ENCODE data around the gene USP6NL.
A peak's percentile ranks its signal among the peaks of the same experiment; 100 is the strongest.

Gene USP6NL

DNA sequence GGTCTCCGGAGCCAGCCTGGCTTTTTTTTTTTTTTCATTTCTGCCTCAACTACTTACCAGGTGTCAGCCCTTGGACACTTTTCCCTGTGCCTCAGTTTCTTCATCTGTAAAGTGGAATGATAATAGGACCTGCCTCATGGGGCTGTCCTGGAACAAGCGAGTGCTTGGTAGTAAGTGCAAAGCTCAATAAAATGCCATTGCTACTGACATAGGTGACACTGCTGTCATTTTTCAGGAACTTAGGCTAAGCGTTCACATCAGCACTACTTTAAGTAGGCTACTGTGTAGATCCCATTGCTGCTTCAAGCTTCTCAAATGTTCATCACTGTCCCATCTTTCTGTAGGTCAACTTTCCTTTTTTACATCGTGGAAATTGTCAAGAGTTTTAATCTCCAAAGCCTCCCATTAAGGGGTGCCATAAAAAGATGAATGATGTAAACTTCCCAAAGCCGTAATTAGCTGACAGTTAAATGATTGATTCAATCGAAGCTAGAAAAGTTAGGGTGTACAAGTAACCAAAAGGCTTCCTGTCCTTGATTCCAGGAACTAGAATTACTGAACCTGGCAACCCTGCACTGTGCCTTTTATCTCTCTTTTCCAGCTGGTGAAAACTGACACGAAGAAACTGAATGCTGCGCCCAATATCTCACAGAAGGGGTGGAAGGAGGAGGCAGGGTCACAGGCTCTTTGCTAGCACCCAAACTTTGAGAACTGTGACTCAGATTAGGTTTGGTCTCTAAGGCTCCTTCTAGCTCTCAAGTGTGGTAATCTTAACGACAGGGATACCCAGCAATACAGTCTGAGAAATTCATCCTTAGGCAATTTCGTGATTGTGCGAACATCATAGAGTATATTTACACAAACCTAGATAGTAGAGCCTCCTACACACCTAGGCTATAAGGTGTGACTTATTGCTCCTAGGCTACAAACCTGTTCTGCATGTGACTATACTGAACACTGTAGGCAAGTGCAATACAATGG is 861 bp upstream of the USP6NL start:
- Histone ChIP-seq H3K9ac (ENCODE audit: low read depth, low read length) (peak overlapping the region; percentile 72), H3K4me2 (ENCODE audit: low read length) (peak overlapping the region; percentile 87), H3K4me3 (ENCODE audit: low read length) (peak overlapping the region; percentile 80), H3K4me1 (ENCODE audit: control insufficient read depth, insufficient read depth, low read length) (peaks cover 20% of the 10 kb centered on the region), H3K9me3 (replicated peaks; ENCODE audit: low read length) (no peaks in the 10 kb centered on the region), H3K36me3 (ENCODE audit: insufficient read depth, low read length) (no peaks in the 10 kb centered on the region), H3K27me3 (ENCODE audit: control insufficient read depth, insufficient read depth, low read length) (no peaks in the 10 kb centered on the region)

DNA sequence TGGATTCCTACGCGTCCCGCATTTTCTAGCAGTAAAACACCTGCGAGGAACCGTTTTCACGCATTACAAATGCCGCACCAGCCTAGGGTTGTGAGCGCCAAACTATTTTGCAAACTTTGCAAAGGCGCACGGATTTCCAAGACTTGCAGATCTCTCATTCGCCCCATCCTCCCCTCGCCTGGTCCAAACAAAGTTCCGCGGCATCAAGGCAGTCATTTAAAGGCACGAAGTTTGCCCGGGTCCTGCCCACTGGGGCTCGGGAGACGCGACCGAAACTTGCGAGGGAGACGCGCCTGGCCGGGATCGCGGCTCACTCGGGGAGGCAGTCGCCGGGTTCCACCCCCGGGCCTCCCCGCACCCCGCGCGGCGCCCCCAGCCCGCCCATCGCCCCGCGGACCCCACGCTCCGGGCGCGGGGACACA is 613 bp downstream of the USP6NL start:
- Histone ChIP-seq H3K4me2 (ENCODE audit: low read length) (peak overlapping the region; percentile 87), H3K4me3 (ENCODE audit: low read length) (peak overlapping the region; percentile 80), H3K27me3 (ENCODE audit: control insufficient read depth, insufficient read depth, low read length) (no peaks in the 10 kb centered on the region), H3K9me3 (replicated peaks; ENCODE audit: low read length) (no peaks in the 10 kb centered on the region), H3K4me1 (ENCODE audit: control insufficient read depth, insufficient read depth, low read length) (peaks cover 20% of the 10 kb centered on the region), H3K36me3 (ENCODE audit: insufficient read depth, low read length) (no peaks in the 10 kb centered on the region), H3K9ac (ENCODE audit: low read depth, low read length) (peak overlapping the region; percentile 72)

GRCh38 chr10:11610166-11610825 is 1.2 kb downstream of the USP6NL start:
- no peaks in the 10 kb centered on the region for H3K9me3 ChIP-seq (replicated peaks; ENCODE audit: low read length)
- H3K9ac ChIP-seq (ENCODE audit: low read depth, low read length) = peak overlapping the region; percentile 72
- peaks cover 20% of the 10 kb centered on the region for H3K4me1 ChIP-seq (ENCODE audit: control insufficient read depth, insufficient read depth, low read length)
- no peaks in the 10 kb centered on the region for H3K27me3 ChIP-seq (ENCODE audit: control insufficient read depth, insufficient read depth, low read length)
- peak overlapping the region; percentile 87 for H3K4me2 ChIP-seq (ENCODE audit: low read length)
- peak overlapping the region; percentile 80 for H3K4me3 ChIP-seq (ENCODE audit: low read length)
- no peaks in the 10 kb centered on the region for H3K36me3 ChIP-seq (ENCODE audit: insufficient read depth, low read length)

GRCh38 chr10:11609492-11610093 is 1.9 kb downstream of the USP6NL start:
- H3K36me3 ChIP-seq (ENCODE audit: insufficient read depth, low read length) = no peaks in the 10 kb centered on the region
- peaks cover 14% of the 10 kb centered on the region for H3K4me1 ChIP-seq (ENCODE audit: control insufficient read depth, insufficient read depth, low read length)
- H3K9ac ChIP-seq (ENCODE audit: low read depth, low read length) = no peak overlapping the region
- H3K27me3 ChIP-seq (ENCODE audit: control insufficient read depth, insufficient read depth, low read length) = no peaks in the 10 kb centered on the region
- peak overlapping the region; percentile 20 for H3K4me3 ChIP-seq (ENCODE audit: low read length)
- H3K4me2 ChIP-seq (ENCODE audit: low read length) = peak overlapping the region; percentile 87
- no peaks in the 10 kb centered on the region for H3K9me3 ChIP-seq (replicated peaks; ENCODE audit: low read length)

DNA sequence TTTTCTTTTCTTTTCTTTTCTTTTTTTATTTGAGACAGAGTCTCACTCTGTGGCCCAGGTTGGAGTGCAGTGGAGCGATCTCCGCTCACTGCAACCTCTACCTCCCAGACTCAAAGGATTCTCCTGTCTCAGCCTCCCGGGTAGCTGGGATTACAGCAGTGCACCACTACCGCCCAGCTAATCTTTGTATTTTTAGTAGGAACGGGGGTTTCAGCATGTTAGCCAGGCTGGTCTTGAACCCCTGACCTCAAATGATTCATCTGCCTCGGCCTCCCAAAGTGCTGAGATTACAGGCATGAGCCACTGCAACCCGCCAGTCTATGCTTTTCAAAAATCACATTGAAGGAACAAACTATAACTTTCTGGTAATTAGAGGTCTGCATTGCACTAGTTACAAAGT is 2.4 kb downstream of the USP6NL start:
- Histone ChIP-seq H3K27me3 (ENCODE audit: control insufficient read depth, insufficient read depth, low read length) (no peaks in the 10 kb centered on the region), H3K9ac (ENCODE audit: low read depth, low read length) (no peak overlapping the region), H3K9me3 (replicated peaks; ENCODE audit: low read length) (no peaks in the 10 kb centered on the region), H3K4me2 (ENCODE audit: low read length) (no peak overlapping the region), H3K4me3 (ENCODE audit: low read length) (no peak overlapping the region), H3K36me3 (ENCODE audit: insufficient read depth, low read length) (no peaks in the 10 kb centered on the region), H3K4me1 (ENCODE audit: control insufficient read depth, insufficient read depth, low read length) (peaks cover 14% of the 10 kb centered on the region)

- peaks cover 14% of the 10 kb centered on the region for H3K4me1 ChIP-seq (ENCODE audit: control insufficient read depth, insufficient read depth, low read length)
- no peak overlapping the region for H3K4me2 ChIP-seq (ENCODE audit: low read length)
- H3K36me3 ChIP-seq (ENCODE audit: insufficient read depth, low read length) = no peaks in the 10 kb centered on the region
- H3K4me3 ChIP-seq (ENCODE audit: low read length) = no peak overlapping the region
- no peaks in the 10 kb centered on the region for H3K9me3 ChIP-seq (replicated peaks; ENCODE audit: low read length)
- H3K9ac ChIP-seq (ENCODE audit: low read depth, low read length) = no peak overlapping the region
- H3K27me3 ChIP-seq (ENCODE audit: control insufficient read depth, insufficient read depth, low read length) = no peaks in the 10 kb centered on the region
These were observed 3.1 kb downstream of the USP6NL start for GRCh38 chr10:11608159-11609013.

GRCh38 chr10:11605807-11606408 is 5.5 kb downstream of the USP6NL start:
- no peak overlapping the region for H3K4me3 ChIP-seq (ENCODE audit: low read length)
- H3K9me3 ChIP-seq (replicated peaks; ENCODE audit: low read length) = no peaks in the 10 kb centered on the region
- no peak overlapping the region for H3K4me2 ChIP-seq (ENCODE audit: low read length)
- no peak overlapping the region for H3K9ac ChIP-seq (ENCODE audit: low read depth, low read length)
- H3K4me1 ChIP-seq (ENCODE audit: control insufficient read depth, insufficient read depth, low read length) = peaks cover 7% of the 10 kb centered on the region
- H3K27me3 ChIP-seq (ENCODE audit: control insufficient read depth, insufficient read depth, low read length) = no peaks in the 10 kb centered on the region
- H3K36me3 ChIP-seq (ENCODE audit: insufficient read depth, low read length) = no peaks in the 10 kb centered on the region

DNA sequence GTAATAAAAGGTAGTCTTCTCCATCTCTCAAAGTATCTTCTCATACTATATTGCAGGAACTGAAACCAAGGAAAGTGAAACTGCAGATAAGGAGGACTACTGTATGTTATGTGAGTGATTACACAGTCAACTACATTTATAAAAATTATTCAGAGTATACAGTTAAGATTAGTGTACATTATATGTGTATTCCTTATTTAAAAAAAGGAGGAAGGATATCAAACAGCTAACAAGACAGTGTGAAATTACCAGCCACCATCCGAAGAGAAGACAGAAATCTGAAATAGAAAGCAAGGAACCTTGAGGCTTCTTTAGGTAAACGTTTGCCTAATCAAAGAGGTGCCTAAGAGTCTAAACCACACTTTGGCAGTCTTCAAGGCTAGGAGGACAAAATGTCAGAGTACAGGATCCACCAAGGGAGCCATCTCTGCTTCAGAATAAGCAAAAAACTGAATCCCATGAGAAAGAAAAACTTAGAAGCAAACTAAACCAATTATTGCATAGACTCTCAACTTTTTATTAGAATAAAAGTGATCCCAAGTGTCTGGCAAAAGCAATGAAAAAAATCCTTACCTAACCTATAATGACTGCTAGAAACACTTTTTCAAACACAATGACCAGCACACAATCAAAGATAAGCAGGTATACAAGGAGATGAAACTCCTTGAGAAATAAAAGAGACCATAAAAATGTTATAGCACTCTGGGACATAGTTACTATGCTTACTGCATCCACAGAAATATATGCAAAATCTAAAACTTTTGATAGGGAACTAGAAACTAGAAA is 6.4 kb downstream of the USP6NL start:
- Histone ChIP-seq H3K4me1 (ENCODE audit: control insufficient read depth, insufficient read depth, low read length) (peaks cover 6% of the 10 kb centered on the region), H3K36me3 (ENCODE audit: insufficient read depth, low read length) (no peaks in the 10 kb centered on the region), H3K27me3 (ENCODE audit: control insufficient read depth, insufficient read depth, low read length) (no peaks in the 10 kb centered on the region), H3K4me2 (ENCODE audit: low read length) (no peak overlapping the region), H3K4me3 (ENCODE audit: low read length) (no peak overlapping the region), H3K9ac (ENCODE audit: low read depth, low read length) (no peak overlapping the region), H3K9me3 (replicated peaks; ENCODE audit: low read length) (no peaks in the 10 kb centered on the region)

DNA sequence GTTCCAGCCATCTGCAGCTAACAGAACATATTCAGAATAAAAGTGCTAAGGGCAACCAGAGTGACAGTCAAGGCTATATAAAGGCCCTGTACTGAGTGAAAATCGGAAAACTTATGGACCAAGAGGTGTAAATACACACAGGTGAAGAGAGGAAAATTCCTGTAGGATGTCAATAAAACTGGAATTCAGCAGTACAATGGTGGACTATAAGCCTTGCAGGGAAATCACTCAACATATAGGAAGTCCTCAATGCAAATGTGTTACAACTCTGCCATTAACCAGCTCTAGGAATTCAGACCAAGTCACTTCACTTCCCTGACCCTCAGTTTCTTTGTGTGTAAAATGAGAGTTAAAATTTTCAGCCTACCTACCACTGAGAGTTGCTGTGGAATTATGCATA is 7.7 kb downstream of the USP6NL start:
- Histone ChIP-seq H3K4me2 (ENCODE audit: low read length) (no peak overlapping the region), H3K9me3 (replicated peaks; ENCODE audit: low read length) (no peaks in the 10 kb centered on the region), H3K4me3 (ENCODE audit: low read length) (no peak overlapping the region), H3K36me3 (ENCODE audit: insufficient read depth, low read length) (no peaks in the 10 kb centered on the region), H3K27me3 (ENCODE audit: control insufficient read depth, insufficient read depth, low read length) (no peaks in the 10 kb centered on the region), H3K4me1 (ENCODE audit: control insufficient read depth, insufficient read depth, low read length) (no peaks in the 10 kb centered on the region), H3K9ac (ENCODE audit: low read depth, low read length) (no peak overlapping the region)

DNA sequence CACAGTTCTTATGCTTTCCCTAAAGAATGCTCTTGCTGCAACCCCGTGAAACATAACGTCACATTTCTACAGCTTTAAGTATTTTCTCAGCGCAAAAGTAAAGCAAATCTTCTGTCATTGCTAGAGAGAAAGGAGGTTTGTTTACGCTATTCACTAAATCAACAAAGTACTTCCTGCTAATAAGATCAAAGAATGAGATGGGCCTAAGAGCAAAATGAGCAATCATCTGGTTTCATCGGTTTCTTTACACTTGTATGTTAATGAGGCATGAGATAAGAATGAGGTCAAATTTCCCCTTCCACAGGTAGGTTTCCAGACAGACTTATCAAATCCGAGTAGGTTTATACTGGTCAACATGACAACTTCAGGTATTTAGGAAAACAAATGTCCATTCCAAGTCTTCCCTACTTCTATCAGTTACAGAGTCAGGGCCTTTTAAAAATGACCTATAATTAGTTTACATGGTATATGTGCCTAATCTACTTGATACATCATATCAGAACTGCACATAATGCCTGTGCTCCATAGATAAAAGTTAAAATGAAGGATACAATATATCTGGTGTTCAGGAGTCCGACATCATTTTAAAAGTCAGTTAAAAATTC is 8.4 kb downstream of the USP6NL start:
- no peaks in the 10 kb centered on the region for H3K27me3 ChIP-seq (ENCODE audit: control insufficient read depth, insufficient read depth, low read length)
- no peak overlapping the region for H3K4me2 ChIP-seq (ENCODE audit: low read length)
- no peak overlapping the region for H3K4me3 ChIP-seq (ENCODE audit: low read length)
- H3K9me3 ChIP-seq (replicated peaks; ENCODE audit: low read length) = no peaks in the 10 kb centered on the region
- H3K4me1 ChIP-seq (ENCODE audit: control insufficient read depth, insufficient read depth, low read length) = no peaks in the 10 kb centered on the region
- no peaks in the 10 kb centered on the region for H3K36me3 ChIP-seq (ENCODE audit: insufficient read depth, low read length)
- no peak overlapping the region for H3K9ac ChIP-seq (ENCODE audit: low read depth, low read length)
